ENCODE measurements around the gene PELI2. TPM values are rescaled to one million over a fixed set of nuclear protein-coding genes. Genes with fewer than 3 reads are reported as not detected.

The PELI2 gene
- total RNA-seq, 4 donors from 2014 or later: 10.0 to 17.0 (median 13.2) TPM

DNA sequence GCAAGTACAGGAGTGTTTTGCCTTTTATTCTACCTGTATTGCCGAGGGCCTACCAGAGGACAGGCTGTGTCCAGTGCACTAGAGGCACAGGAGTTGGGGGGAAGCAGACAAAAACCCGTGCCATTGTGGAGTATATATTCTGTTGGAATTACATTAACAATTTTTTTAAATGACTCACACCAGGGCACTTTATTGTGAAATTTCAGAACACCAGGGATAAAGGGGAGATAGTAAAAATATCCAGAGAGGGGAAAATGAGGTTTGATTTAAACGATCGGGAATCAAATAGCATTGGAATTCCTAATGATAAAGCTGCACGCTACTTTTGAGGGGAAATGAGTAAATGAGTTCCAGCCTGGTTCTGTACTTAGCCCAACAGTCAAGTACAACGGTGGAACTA is 123.2 kb downstream of the PELI2 start:
- H3K4me3 ChIP-seq (ENCODE audit: low read depth, poor library complexity, severe bottlenecking): no peak overlapping the region
- WGBS, 2 donors: 83 to 86% methylated on average over 6 of the region's 6 CpGs
- intact Hi-C loops (cut with DNase I; ENCODE audit: low total_unique reads): no loop called here
- TF ChIP-seq, protein P1, sequence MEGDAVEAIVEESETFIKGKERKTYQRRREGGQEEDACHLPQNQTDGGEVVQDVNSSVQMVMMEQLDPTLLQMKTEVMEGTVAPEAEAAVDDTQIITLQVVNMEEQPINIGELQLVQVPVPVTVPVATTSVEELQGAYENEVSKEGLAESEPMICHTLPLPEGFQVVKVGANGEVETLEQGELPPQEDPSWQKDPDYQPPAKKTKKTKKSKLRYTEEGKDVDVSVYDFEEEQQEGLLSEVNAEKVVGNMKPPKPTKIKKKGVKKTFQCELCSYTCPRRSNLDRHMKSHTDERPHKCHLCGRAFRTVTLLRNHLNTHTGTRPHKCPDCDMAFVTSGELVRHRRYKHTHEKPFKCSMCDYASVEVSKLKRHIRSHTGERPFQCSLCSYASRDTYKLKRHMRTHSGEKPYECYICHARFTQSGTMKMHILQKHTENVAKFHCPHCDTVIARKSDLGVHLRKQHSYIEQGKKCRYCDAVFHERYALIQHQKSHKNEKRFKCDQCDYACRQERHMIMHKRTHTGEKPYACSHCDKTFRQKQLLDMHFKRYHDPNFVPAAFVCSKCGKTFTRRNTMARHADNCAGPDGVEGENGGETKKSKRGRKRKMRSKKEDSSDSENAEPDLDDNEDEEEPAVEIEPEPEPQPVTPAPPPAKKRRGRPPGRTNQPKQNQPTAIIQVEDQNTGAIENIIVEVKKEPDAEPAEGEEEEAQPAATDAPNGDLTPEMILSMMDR (IDR thresholded peaks at IDR 0.05): no peak
- no peak for TF ChIP-seq POLR2A (IDR thresholded peaks at IDR 0.05)
- DNase-seq (ENCODE audit: low spot score in 2 of 2): no peak

DNA sequence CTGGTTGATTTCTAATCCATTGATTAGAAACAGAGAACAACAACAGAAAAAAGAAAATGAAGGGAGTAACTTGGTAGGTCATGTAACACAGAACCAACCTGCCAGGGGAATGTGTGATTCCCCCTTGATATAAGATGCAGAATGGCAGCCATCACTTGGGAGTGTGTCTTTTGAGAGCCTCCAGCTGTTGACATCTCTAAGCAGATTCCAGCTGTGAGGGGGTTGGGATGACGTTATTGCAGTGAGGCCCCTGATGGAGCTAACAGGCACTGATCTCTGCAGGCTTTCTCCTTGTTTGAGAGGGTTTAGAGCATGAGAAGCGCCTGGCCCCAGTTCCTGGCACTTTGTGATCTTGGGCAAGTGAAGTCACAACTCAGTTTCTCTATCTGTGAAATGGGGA is 124.9 kb downstream of the PELI2 start:
- no peak overlapping the region for H3K4me3 ChIP-seq (ENCODE audit: low read depth, poor library complexity, severe bottlenecking)
- WGBS, 2 donors: 80 to 84% methylated on average over 2 of the region's 2 CpGs
- TF ChIP-seq, protein P1 (IDR thresholded peaks at IDR 0.05): no peak
- TF ChIP-seq POLR2A (IDR thresholded peaks at IDR 0.05): no peak
- intact Hi-C loops (cut with DNase I; ENCODE audit: low total_unique reads): no loop called here
- DNase-seq (ENCODE audit: low spot score in 2 of 2): no peak

DNA sequence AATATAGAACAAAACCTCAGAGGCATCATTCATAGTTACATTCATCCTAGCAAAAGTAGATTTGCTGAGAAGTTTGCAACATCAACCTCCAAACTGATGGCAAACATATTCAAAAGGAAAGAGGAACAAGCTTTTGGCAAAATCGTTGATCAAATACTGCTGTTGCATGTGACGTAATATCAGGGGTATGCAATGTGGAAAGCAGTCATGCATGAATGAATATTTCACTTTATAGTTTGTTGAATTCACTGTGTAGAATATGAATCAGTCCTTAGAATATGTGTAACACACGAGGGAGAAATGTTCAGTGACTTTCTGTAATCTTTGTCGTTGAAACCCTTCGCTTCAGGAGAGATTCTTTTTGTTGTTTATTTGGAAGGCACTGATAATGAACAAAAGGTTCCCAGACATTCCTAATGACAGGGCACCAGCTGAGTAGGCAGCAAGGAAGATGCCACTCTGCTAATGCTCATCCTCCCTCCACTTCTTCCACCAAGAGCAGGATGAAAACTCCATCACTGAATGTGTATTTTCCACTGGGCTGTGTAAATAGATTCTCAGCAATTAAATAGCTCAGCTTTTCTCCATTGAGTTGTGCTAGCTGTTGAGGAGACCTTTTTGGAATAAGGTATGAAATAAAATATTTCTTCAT is 126.1 kb downstream of the PELI2 start:
- DNase-seq (ENCODE audit: low spot score in 2 of 2): no peak
- TF ChIP-seq POLR2A (IDR thresholded peaks at IDR 0.05): no peak
- TF ChIP-seq, protein P1 (IDR thresholded peaks at IDR 0.05): no peak
- H3K4me3 ChIP-seq (ENCODE audit: low read depth, poor library complexity, severe bottlenecking): no peak overlapping the region
- intact Hi-C loops (cut with DNase I; ENCODE audit: low total_unique reads): no loop called here
- WGBS, 2 donors: 40 to 53% methylated on average over 5 of the region's 5 CpGs

DNA sequence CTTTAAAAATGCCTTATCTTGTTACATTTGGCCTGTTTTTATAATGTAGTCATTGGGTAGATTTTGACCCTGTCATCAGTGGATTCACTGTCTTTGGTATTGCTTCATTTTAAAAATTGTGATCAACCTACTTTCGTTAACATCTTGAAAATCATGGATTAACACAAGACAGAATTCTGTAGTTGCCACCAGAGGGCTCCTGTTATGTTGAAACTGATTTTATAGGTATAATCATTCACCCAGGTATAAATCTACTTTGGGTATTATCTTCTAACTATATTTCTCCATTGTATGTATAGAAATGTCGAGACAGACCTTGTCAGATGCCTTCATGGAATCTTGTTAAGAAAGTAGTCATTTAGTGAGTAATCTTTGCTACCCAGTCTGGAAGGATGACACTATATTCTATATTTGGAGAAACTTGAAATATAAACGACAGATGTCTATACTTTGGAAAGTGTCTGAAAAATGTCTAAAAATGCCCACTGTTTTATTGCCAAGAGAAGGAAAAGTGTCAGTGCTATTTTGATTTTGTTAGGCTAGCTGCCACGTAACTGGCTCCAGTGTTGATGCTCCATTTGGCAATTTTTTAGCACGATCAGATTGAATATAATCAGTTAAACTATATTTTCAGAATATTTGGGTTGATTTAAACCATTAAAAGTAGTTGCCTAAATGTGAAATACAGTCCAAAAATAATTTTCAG is 129.4 kb downstream of the PELI2 start:
- no peak overlapping the region for H3K4me3 ChIP-seq (ENCODE audit: low read depth, poor library complexity, severe bottlenecking)
- TF ChIP-seq POLR2A (IDR thresholded peaks at IDR 0.05): no peak
- TF ChIP-seq, protein P1 (IDR thresholded peaks at IDR 0.05): no peak
- WGBS, 2 donors: 66 to 70% methylated on average over 5 of the region's 5 CpGs
- intact Hi-C loops (cut with DNase I; ENCODE audit: low total_unique reads): no loop called here
- no peak for DNase-seq (ENCODE audit: low spot score in 2 of 2)

DNA sequence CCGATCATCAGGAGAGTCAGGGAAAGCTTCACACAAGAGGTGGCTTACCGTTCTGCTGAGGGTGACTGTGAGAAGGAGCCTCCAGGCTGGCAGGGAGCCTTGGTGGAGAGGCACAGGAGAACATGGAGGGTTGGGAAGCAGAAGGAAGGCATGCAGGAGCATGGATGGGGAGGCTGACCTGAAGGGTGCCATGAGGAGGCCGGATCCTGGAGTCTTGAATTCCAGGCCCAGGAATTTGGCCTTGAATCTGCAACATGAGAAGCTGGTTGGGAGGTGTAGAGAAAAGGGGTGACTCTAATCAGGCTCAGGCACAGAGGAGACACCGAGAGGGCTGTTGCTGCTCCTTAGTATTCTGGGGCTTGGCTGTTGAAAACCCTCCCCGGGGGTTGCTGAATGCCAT is 130.2 kb downstream of the PELI2 start:
- 85 to 87% methylated on average over 5 of the region's 5 CpGs for WGBS, 2 donors
- no peak overlapping the region for H3K4me3 ChIP-seq (ENCODE audit: low read depth, poor library complexity, severe bottlenecking)
- intact Hi-C loops (cut with DNase I; ENCODE audit: low total_unique reads): no loop called here
- TF ChIP-seq, protein P1 (IDR thresholded peaks at IDR 0.05): no peak
- no peak for TF ChIP-seq POLR2A (IDR thresholded peaks at IDR 0.05)
- no peak for DNase-seq (ENCODE audit: low spot score in 2 of 2)

Measured in lower leg skin (tissue), 4 donors.